MM.1S (cell line): ENCODE results near the gene OSBPL10.

Source experiments
- CTCF ChIP-seq: fragments of 300-600 bp; sonication (generic); IDR thresholded peaks from 2 replicates; pipeline ENCODE4 v1.5.1; 2016; ENCODE audit warnings: antibody characterized with exemption, low read length, mixed read lengths
- EZH2 ChIP-seq: fragments of 300-600 bp; sonication (generic); optimal IDR thresholded peaks from 2 replicates; pipeline ENCODE3; 2017; ENCODE audit warnings: low read depth, mild to moderate bottlenecking, antibody characterized with exemption, low read length, mixed read lengths
- EZH2phosphoT487 ChIP-seq: fragments of 300-600 bp; sonication (generic); IDR thresholded peaks from 2 replicates; pipeline ENCODE4 v1.6.1; 2018; ENCODE audit warnings: antibody characterized with exemption, low read length

GRCh38 chr3:31981206-31982181, at the start of gene OSBPL10, which contains the start of gene ZNF860:
- TF ChIP-seq CTCF (no peak), EZH2 (no peak), EZH2phosphoT487 (no peak)
